Fibroblast of lung (primary cell): ENCODE results near the gene FAM13A.

Source experiments
- CTCF ChIP-seq, 2 donors: IDR thresholded peaks in 1 of 2; conservative IDR thresholded peaks in 1 of 2; 1 replicate in 1 of 2; 2 replicates in 1 of 2; pipeline ENCODE4 v1.5.1; 2011 to 2012; ENCODE audit warnings: low read length in 2 of 2, control low read depth in 1 of 2, inconsistent platforms in 1 of 2, low read depth in 1 of 2, mild to moderate bottlenecking in 1 of 2
- EZH2 ChIP-seq: IDR thresholded peaks from 2 replicates; pipeline ENCODE4 v1.5.1; 2012; ENCODE audit warnings: low read length, control low read depth, mild to moderate bottlenecking; ENCODE audit errors: missing control alignments

DNA sequence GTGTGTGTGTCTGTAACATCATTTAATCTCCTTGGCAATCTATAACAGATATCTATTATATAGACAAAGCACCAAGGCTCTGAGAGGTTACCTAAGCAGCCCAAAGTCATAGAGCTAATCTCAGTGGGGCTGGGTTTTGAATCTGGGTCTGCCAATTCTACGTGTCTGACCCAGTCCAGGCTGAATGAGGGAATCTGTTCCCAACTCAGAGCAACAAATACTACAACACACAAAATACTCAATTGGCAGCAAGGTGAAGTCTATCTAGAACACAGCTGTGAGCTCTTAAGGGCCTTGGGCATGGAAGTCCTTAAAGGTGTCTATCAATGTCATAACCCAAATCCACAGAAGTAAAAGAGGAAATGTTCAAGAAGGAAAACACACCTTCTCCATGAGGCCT, 311.8 kb downstream of the FAM13A start:
- TF ChIP-seq CTCF (conservative IDR thresholded peaks at IDR 0.05 in 1 of 2, IDR thresholded peaks at IDR 0.05 in 1 of 2; ENCODE audit: low read depth in 1 of 2, low read length in 2 of 2) (no peak), EZH2 (no peak)
